HL-60 (cell line): ENCODE data around the gene SNX25.

Source experiments
- DNase-seq, 2 experiments: peaks; one replicate each; pipeline ENCODE4 v3.0.0-alpha.2; 2010 to 2020; ENCODE audit warnings: low read depth in 1 of 2, low spot score in 1 of 2
- H3K27ac ChIP-seq: fragments of 250-450 bp; sonication (Bioruptor Pico); replicated peaks from 2 replicates; pipeline ENCODE4 v1.5.1; 2020; ENCODE audit warnings: mild to moderate bottlenecking, moderate library complexity
- H3K27me3 ChIP-seq: fragments of 250-450 bp; sonication (Bioruptor Pico); 2 replicates; pipeline ENCODE4 v1.5.1; 2021; ENCODE audit warnings: mild to moderate bottlenecking, moderate library complexity; ENCODE audit not compliant: insufficient read depth, poor library complexity, severe bottlenecking
- H3K4me3 ChIP-seq: replicated peaks from 2 replicates; pipeline ENCODE4 v1.5.1; 2011; ENCODE audit warnings: mild to moderate bottlenecking, control low read depth, low read length; ENCODE audit not compliant: insufficient read depth
- CTCF ChIP-seq: IDR thresholded peaks from one replicate; pipeline ENCODE4 v1.5.1; 2011; ENCODE audit warnings: low read length, control low read depth, inconsistent platforms; ENCODE audit not compliant: insufficient read depth
- GABPA ChIP-seq: IDR thresholded peaks from 2 replicates; pipeline ENCODE4 v1.6.1; 2012; ENCODE audit warnings: low read depth
- POLR2AphosphoS5 ChIP-seq: IDR thresholded peaks from 2 replicates; pipeline ENCODE4 v1.6.1; 2012; ENCODE audit warnings: low read depth
- REST ChIP-seq: IDR thresholded peaks from 2 replicates; pipeline ENCODE4 v1.6.1; 2012; ENCODE audit warnings: low read depth; ENCODE audit not compliant: insufficient replicate concordance
- SPI1 ChIP-seq: IDR thresholded peaks from 2 replicates; pipeline ENCODE4 v1.6.1; 2012; ENCODE audit warnings: low read depth, mild to moderate bottlenecking, borderline replicate concordance

SNX25 gene

GRCh38 chr4:185285632-185286393, 76.4 kb downstream of the SNX25 start:
- H3K27me3 ChIP-seq = peaks cover 4% of the 10 kb centered on the region
- DNase-seq = no peak
- no peak overlapping the region for H3K27ac ChIP-seq
- no peak for TF ChIP-seq REST
- no peak for TF ChIP-seq SPI1
- no peak for TF ChIP-seq GABPA
- TF ChIP-seq POLR2AphosphoS5 = no peak
- no peak for TF ChIP-seq CTCF
- H3K4me3 ChIP-seq = no peak overlapping the region

GRCh38 chr4:185286571-185286970, 77.2 kb downstream of the SNX25 start:
- Histone ChIP-seq H3K27ac (no peak overlapping the region), H3K27me3 (peaks cover 4% of the 10 kb centered on the region), H3K4me3 (no peak overlapping the region)
- DNase-seq = no peak
- TF ChIP-seq REST = no peak

GRCh38 chr4:185287031-185287430, 77.6 kb downstream of the SNX25 start:
- Histone ChIP-seq H3K27ac (no peak overlapping the region), H3K4me3 (no peak overlapping the region), H3K27me3 (peaks cover 4% of the 10 kb centered on the region)
- TF ChIP-seq SPI1 = no peak
- no peak for TF ChIP-seq CTCF
- no peak for TF ChIP-seq REST
- TF ChIP-seq POLR2AphosphoS5 = no peak
- TF ChIP-seq GABPA = no peak
- no peak for DNase-seq
